CD1c-positive myeloid dendritic cell (primary cell): Measurements from ENCODE around the gene INPP5F.
"Not testable (repeated sequence)": the region's sequence is repeated elsewhere in the genome, so short reads cannot be mapped to it uniquely, and the experiment has no call there.

Experiments
- DNase-seq: peaks from one replicate; pipeline ENCODE4 v3.0.0-alpha.2; 2016; ENCODE audit errors: extremely low spot score

Gene INPP5F

DNA sequence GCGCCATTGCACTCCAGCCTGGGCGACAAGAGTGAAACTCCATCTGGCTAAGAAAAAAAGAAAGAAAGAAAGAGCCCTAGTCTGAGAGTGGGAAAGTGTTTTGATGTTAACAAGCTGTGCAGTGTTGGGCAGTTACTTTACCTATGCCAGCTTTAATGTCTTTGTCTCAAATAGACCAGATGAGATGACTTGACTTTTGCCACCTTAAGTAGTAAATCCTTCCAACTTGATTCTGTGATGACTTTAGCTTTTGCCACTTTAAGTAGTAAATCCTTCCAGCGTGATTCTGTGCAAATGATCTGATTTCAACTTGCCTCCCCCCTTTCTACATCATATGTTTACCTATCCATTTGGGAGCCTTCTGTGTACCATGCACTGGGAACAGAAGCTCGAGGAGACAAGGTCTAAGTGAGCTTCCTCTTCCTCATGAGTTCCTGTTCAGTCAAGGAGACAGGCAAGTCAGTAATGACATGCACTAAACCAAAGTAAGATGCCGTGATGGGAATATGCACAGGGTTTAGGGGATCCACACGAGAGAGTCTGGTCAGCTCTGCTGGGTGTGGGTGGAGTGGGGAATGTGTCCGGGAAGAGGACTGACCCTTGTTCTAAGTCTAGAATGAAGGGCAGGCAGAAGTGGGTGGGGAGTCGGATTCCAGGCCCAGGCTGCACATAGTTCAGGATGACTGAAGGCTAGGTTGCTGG is 17.2 kb downstream of the INPP5F start:
- peak; percentile 10 for DNase-seq

GRCh38 chr10:119747940-119748339 is 22.1 kb downstream of the INPP5F start:
- DNase-seq: no peak

- no peak for DNase-seq
These were observed 23.0 kb downstream of the INPP5F start for GRCh38 chr10:119748871-119749270.

DNA sequence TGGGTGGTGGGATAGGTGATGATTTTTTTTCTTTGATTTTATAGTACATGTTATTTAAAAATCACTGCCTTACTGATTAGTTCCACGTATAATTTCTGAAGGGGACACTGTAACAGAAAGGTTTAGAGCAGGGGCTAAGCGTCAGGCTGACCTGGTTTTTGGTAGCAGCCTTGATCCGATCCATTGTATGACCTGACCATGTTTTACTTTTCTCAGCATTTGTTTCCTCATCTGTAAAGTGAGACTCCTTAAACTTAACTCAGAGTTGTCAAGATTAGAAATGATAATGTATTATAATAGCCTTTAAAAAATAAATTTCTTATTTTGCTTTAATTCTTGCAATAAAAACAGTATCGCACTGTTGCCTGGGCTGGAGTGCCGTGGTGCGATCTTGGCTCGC is 23.6 kb downstream of the INPP5F start:
- no peak for DNase-seq

DNA sequence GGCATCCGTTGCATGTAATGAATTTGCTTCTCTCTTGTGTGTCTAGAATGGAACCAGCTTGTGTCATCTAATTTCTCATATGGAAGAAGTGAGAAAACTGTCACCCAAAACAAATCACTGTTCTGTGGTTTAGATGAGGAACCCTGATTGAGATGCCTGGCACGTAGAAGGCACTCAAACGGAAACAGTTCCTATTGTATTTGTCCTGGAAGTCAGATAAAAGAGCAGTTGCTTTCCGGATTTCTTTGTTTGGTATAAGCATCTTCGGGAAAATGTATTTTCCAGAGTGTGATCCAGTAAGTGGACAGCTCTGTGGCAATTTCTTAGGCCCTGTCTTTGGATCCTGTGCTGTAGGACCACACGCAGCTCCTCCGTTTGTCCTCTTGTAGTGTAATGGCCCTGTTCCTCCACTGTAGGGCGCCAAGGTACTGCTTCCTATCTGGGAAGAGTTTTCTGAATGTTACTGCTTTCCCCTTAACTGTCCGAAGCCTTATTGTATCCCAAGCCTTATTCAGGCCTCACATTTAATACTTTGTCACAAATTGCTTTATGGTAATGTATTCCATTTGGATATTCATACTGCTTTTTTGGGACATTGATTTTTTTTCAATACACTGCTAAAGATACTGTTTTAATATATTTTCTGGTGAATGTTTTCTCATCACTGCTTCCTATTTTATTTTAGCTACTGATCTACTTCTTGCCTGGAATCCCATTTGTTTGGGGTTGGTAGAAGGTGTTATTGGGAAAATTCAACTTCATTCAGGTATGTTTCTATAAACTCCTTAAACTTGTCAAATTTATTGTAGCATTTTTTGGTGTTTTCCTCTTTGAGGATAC is 24.8 kb downstream of the INPP5F start:
- peak; percentile 73 for DNase-seq

- DNase-seq: no peak
These were observed 27.5 kb downstream of the INPP5F start for GRCh38 chr10:119753309-119753708.

DNA sequence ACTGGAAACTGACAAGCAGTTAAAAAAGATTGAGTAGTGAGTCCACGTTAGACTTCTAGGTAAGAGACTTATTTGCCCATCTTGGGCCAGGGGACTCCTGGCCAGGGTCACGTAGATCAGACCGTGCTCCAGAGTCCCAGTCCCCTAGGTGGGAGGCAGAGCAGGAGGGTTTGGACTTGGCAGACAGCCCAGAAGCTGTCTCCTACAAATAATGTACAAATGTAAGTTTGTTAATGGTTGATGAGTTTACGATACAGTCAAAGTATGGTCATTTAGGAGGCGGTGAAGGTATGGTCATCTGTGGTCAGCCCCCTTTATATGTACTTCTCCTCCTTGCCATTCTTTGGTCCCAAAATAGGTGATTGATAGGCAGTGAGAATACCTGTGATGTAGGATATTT is 28.2 kb downstream of the INPP5F start:
- DNase-seq: no peak

DNA sequence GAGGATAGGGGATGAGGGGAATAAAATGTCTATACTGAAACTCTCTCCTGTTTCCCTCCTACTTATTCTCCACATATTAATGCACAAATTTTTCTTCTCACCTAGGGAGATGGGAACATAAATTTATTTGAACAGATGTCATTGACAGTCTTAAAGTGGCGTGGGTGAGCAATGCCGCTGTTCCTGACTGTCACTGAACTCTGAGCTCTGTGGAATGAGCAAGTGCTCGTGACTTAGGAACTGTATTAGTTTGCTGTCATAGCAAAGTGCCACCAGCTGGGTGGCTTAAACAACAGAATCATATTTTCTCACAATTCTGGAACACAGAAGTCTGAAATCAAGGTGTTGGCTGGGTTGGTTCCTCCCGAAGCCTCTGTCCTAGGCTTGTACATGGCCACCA is 29.1 kb downstream of the INPP5F start:
- no peak for DNase-seq

DNA sequence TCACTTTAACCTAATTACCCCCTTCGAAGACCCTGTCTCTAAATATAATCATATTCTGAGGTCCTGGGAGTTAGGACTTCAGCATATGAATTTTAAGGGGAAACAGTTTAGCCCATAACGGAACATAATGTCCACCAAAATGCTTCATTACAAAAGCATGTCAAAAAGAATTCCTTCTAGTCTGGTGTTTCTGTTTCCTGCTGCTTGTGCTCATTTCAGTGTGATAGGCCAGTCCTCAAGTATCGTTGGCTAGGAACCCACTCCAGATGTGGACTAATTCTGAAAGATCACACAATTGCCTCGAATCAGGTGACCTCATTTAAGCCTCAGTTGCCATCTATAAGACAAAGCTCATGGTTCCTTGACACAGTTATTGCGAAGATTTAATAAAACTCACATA is 29.6 kb downstream of the INPP5F start:
- no peak for DNase-seq

- no peak for DNase-seq
These were observed 32.8 kb downstream of the INPP5F start for GRCh38 chr10:119758448-119759195.

- no peak for DNase-seq
These were observed 34.0 kb downstream of the INPP5F start for GRCh38 chr10:119759832-119760231.

GRCh38 chr10:119761106-119761505 is 35.3 kb downstream of the INPP5F start:
- DNase-seq: no peak

- DNase-seq: no peak
These were observed 36.2 kb downstream of the INPP5F start for GRCh38 chr10:119762035-119762434.

DNA sequence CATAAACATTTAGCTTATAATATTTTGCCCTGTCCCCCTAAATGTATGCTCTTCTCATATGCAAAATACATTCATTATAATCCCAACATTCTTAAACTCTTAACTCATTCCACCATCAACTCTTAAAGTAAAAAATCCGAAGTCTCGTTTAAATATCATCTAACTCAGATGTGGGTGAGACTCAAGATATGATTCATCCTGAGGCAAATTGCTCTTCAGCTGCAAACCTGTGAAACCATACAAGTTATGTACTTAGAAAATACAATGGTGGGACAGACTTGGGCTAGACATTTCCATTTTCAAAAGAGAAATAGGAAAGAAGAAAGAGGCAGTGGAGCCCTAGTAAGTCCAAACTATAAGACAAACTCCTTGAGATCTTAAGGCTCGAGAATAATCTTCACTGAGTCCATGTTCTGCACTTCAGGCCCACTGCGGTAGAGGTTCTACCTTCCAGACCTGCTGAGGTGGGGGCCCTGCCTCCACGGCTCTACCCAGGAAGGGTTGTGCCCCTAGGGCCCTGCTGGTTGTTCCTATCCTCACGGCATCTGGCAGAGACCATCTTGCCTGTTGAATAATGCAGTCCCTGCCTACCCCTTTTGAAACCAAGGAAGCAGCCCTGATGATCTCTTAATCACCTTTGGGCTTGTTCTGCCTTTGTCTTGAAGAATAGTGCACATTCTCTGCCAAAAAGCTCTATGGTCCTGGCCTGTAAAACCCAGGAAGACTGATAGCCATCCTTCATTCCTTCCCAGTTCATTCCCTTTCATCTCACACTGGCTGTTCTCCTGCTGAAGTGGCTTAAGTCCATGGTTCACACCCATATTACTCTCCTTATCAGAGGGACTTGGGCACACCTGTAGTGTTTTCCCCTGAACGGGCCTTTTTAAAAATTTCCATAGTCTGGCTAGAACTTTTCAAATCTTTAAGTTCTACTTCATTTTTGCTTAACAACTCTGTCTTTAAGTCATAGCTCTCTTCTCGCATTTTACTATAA is 37.3 kb downstream of the INPP5F start:
- DNase-seq: no peak

GRCh38 chr10:119768455-119769094 is 42.7 kb downstream of the INPP5F start:
- DNase-seq: no peak

DNA sequence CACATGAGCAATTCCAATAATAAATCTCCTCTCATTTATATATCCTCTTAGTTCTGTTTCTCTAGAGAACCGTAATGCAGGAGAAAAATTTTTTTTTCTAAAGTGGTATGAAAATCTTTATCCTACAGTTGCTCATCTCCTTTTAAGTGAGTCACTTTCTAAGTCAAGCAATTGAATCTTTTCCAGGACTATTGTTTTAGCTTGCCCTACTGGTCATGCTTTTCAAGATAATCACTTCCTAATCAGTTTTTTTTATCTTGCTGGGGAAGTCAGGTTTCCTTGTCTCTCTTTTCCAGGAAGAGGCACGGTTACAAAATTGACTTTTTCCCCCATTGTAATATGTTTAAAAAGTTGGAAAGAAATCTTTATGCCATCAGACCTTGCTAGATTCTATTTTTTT is 44.0 kb downstream of the INPP5F start:
- DNase-seq: no peak

GRCh38 chr10:119770928-119771327 is 45.1 kb downstream of the INPP5F start:
- DNase-seq: no peak

- DNase-seq: no peak
These were observed 46.5 kb downstream of the INPP5F start for GRCh38 chr10:119772334-119772733.

DNA sequence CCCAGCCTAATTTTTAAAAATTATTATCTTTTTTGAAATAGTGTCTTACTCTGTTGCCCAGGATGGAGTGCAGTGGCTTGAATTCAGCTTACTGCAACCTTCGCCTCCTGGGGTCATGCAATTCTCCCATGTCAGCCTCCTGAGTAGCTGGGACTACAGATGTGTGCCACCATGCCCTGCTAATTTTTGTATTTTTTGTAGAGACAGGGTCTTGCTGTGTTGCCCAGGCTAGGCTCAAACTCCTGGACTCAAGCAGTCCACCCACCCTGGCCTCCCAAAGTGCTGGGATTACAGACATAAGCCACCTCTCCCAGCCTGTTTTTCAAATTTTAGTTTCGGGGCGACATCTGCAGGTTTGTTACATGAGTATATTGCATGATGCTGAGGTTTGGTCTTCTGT is 47.2 kb downstream of the INPP5F start:
- DNase-seq: not testable (repeated sequence)

DNA sequence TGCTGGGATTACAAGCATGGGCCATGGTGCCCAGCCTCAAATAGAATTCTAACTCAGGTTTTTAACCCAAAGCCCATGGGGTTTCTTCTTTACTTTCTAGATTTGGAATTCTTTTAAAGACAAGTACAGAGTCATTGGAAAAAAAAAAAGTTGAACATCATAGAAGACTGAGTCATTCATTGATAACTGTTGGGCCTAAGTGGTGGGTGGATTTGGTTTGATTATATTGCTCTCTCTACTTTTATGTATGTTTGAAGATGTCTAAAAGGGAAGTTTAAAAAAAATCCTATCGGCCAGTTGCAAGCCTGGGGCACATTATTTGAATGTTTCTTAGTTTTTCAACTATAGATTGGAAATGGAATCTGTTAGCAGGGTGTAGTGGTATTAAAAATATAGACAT is 49.7 kb downstream of the INPP5F start:
- DNase-seq: no peak

GRCh38 chr10:119776536-119776935 is 50.7 kb downstream of the INPP5F start:
- no peak for DNase-seq
